Epithelial cell of proximal tubule (primary cell): ENCODE results near the gene FITM1. TPM values are rescaled to one million over a fixed set of nuclear protein-coding genes. Genes with fewer than 3 reads are reported as not detected.

Experiments used
- DNase-seq: peaks from one replicate; pipeline ENCODE4 v3.0.0-alpha.2; 2011; ENCODE audit warnings: low read depth
- H3K4me3 ChIP-seq: 2 replicates; pipeline ENCODE4 v1.5.1; 2011; ENCODE audit warnings: low read depth, mild to moderate bottlenecking, low read length
- total RNA-seq: library from RNA; depleted of rRNA; stranded (reverse); fragments of >200 nt; gene quantifications from 2 replicates; pipeline ENCODE4 v1.2.3, GENCODE V29; 2015
- TF ChIP-seq, protein P1 (sequence below): conservative IDR thresholded peaks from 2 replicates; pipeline ENCODE4 v1.5.1; 2012; ENCODE audit warnings: low read depth, mild to moderate bottlenecking, low read length

FITM1 gene
- total RNA-seq, 1 donor from 2014 or later = not detected

DNA sequence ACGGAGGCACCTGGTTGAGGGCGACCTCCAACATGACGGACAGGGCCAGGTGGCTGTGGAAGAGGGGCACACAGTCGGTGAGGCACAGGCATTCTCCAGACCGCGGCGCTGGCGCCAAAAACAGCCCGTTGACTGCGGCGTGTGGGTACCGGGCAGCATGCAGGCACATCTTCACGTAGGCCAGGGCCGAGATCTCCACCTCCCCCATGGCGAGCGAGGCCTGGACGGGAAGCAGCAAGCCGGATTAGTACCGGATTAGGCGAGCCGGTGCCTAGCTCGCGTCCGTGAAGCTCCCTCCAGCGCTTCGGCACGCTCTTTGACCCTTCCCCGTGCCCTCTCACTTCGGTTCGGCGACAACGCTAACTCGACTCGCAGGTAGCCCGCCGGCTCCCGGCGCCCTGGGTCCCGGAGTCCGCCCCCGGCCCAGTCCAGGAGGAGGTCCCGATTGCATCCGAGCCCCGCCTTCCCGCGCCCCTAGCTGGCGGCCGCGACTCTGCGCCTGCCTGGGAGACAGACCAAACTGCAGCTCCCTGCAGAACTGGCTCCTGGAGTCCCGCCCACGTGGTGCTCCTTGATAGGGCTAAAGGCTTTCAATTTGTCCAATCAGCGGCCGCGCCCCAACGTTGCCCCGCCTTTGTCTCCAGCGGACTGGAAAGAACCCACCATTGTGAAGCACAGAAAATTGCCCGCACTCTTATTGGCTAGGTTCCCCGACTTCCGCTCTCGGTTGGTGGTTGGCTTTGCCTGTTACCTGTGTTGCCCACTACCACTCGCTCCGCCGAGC is 10.8 kb downstream of the FITM1 start, which contains the start of gene EMC9:
Gene EMC9, minus strand, starts transcription at position 495 of the 784 bp plus-strand sequence. Its CDS starts 287 bp downstream, at position 208.
- H3K4me3 ChIP-seq = peak within 1 kb of the TSS; percentile 89
- peak; percentile 91 for DNase-seq
- TF ChIP-seq, protein P1, sequence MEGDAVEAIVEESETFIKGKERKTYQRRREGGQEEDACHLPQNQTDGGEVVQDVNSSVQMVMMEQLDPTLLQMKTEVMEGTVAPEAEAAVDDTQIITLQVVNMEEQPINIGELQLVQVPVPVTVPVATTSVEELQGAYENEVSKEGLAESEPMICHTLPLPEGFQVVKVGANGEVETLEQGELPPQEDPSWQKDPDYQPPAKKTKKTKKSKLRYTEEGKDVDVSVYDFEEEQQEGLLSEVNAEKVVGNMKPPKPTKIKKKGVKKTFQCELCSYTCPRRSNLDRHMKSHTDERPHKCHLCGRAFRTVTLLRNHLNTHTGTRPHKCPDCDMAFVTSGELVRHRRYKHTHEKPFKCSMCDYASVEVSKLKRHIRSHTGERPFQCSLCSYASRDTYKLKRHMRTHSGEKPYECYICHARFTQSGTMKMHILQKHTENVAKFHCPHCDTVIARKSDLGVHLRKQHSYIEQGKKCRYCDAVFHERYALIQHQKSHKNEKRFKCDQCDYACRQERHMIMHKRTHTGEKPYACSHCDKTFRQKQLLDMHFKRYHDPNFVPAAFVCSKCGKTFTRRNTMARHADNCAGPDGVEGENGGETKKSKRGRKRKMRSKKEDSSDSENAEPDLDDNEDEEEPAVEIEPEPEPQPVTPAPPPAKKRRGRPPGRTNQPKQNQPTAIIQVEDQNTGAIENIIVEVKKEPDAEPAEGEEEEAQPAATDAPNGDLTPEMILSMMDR = peak; percentile 37

DNA sequence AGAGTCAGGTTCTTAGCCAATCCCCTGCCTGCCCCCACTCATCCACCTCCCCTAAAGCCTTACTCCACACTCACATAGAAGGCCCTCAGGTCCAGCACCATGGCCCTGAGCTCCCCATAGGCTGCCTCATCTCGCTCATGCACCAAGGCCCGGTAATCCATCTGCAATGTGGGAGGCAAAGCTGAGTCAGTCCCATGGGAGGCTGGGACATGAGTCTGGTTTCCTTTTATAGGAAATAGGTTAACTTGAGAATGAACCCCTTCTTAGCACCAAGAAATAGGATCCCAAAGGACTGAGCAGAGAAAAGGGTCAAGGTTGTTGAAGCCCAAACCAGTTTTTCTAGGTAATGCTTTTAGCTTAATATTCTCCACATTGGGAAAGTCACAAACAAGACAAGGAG is 13.1 kb downstream of the FITM1 start:
- TF ChIP-seq, protein P1 = no peak
- DNase-seq = no peak
- H3K4me3 ChIP-seq = no peak overlapping the region

DNA sequence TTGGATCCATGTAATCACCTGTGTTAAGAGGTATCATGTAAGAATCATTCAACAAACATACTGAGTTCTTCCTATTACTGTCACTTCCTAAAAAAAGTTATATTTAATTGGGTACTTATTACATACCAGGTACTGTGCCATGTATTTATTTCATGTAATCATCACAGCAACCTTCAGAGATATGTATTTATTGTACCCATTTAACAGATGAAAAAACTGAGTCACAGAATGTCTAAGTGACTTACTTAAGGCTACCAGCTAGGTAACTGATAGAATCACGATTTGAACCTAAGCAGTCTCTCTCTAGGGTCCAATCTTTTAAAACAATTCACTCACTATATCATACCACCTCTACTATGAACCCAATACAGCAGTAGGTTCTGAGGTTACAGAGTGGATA is 14.0 kb downstream of the FITM1 start:
- DNase-seq = no peak

DNA sequence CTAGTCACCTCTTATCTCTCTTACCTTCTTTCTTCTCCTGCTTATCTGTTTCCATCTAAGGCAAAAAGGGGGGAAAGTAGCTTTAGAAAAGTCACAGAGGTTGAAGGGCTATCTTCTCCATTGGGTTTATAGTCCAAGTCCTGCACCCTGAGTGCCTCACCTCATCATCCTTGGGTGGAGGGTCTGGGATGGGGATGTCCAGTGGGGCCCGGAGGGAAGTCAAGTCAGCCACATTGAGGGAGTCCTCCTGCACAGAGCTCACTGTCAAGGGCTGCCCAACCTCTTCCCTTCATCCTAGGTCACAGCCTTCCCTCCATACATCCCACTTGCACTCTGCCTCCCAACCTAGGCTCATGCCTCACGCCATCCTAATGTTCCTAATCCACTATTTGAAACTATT is 14.8 kb downstream of the FITM1 start:
- DNase-seq = no peak
- H3K4me3 ChIP-seq = peak overlapping the region; percentile 94
- TF ChIP-seq, protein P1 = no peak

More for the DNA sequence above, 14.0 kb downstream of the FITM1 start:
- H3K4me3 ChIP-seq = no peak overlapping the region
- TF ChIP-seq, protein P1 = no peak

DNA sequence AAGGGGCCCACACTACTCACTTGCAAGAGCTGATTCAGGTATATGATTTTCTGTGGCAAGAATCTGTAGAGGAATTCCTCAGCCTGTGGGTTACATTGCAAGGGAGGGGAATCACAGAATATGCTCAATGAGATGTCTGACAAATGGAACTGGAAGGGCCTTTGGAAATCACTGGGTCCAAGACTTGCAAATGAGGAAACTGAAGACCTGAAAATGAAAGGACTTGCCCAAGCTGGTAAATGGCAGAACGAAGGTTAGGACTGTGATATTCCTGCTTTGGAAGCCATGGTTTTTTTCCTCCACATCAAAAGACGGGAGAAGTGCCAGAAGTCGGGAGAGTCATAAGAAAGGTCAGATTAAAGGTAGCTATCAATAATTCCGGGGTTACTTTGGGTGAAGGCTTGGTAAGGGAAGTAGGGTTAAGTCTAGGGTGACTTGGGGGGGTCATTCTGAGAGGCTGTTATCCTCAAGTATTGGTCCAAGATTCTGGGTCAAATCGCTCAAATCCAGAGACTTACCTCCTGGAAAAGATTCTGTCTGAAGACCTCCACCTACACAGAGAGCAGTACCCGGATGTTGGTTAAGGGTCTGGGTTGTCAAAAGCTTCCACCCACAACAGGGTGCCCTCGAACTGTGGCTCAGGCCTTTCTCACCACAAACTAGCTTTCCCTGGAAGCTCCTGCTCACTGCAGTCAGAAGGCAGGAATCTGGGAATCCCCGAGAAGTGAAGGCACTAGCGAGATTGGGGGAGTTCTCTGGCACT is 15.4 kb downstream of the FITM1 start:
- TF ChIP-seq, protein P1 = no peak
- no peak for DNase-seq

DNA sequence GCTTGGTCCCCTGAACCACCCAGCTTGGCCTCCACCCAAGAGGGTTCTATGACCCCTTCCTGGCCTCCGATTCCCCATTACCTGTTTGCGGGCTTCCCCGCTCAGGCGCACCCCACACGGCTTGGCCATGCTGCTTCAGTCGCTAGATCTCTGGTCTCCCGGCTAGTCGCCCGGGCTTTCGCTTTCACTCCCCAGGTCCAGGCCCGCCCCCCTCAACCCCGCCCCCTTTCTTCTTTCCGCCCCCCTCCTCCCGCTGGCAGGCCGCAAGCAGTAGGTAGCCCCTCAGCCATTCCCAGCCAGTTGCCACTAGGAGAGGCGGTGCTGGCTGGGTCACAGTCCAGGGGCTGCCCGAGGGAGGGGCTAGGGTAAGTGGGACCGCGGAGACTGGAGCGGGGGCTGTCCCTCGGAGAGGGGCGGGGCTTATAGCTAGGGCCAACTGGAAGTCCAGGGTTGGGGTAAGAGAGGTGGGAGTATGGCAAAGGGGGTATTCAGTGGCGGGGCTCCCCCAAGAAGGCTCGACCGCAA is 16.1 kb downstream of the FITM1 start, which contains the start of gene PSME2:
Gene PSME2, minus strand, starts transcription at position 158 of the 525 bp plus-strand sequence. Its CDS starts 29 bp downstream, at position 129.
- TF ChIP-seq, protein P1 = no peak
- peak; percentile 66 for DNase-seq
- peak within 1 kb of the TSS; percentile 94 for H3K4me3 ChIP-seq

More for the DNA sequence above, 15.4 kb downstream of the FITM1 start:
- peak overlapping the region; percentile 94 for H3K4me3 ChIP-seq
